ENCODE results near the gene FGF4. TPM values are rescaled to one million over a fixed set of nuclear protein-coding genes. Genes with fewer than 3 reads are reported as not detected.

FGF4 gene
- total RNA-seq, 1 donor from 2014 or later, result not detected

DNA sequence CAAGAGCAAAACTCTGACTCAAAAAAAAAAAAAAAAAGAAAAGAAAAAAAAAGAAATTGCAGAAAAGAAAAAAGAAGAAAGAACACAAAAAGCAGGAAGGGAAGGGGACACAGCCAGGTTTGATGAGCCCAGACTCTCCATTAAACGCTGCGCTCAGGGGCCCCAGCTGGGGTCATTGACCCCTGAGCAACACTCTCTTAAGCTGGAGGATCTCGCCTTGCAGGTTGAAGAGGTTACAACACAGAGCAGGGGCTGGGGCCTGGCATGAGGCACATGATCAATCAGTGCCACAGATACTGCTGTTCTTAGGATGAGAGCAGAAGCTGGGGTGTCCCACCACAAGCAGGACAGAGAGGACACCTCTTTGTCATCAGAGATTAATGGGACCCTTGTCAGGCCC is 36.3 kb upstream of the FGF4 start:
- no peak overlapping the region for H3K4me3 ChIP-seq
- H3K36me3 ChIP-seq, result no peaks in the 10 kb centered on the region
- H3K4me1 ChIP-seq, result no peaks in the 10 kb centered on the region
- no peak for TF ChIP-seq CTCF (IDR thresholded peaks at IDR 0.05)
- H3K27ac ChIP-seq, result no peak overlapping the region
- DNase-seq (ENCODE audit: low spot score in 2 of 2), result no peak
- intact Hi-C loops (cut with DNase I), result no loop called here
- H3K9me3 ChIP-seq, result no peaks in the 10 kb centered on the region
- H3K27me3 ChIP-seq, result no peaks in the 10 kb centered on the region

- Histone ChIP-seq H3K27me3 (no peaks in the 10 kb centered on the region), H3K27ac (no peak overlapping the region), H3K36me3 (no peaks in the 10 kb centered on the region), H3K9me3 (no peaks in the 10 kb centered on the region), H3K4me3 (no peak overlapping the region), H3K4me1 (no peaks in the 10 kb centered on the region)
- no peak for DNase-seq (ENCODE audit: low spot score in 2 of 2)
- TF ChIP-seq CTCF (IDR thresholded peaks at IDR 0.05), result no peak
- intact Hi-C loops (cut with DNase I), result no loop called here
Observed at GRCh38 chr11:69810289-69811118, 35.4 kb upstream of the FGF4 start.

DNA sequence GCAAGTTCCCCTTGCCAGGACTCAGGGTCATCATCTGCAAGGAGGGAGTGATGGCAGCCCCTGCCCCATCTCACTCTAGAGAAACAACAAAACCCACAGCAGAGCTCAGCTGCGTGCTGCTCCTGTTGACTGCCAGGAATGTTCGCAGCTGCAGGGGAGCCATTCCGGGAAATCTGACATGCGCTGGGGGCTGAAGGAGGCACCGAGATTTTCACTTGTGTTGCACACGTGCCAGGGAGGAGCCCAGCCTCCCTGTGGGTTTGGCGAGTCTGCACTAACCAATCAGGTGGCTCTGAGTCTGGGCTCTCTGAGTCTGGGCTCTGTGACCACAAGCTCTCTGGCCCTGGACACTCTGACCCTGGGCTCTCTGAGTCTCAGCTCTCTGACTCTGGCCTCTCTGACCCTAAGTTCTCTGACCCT is 33.5 kb upstream of the FGF4 start:
- no peaks in the 10 kb centered on the region for H3K36me3 ChIP-seq
- no peak overlapping the region for H3K4me3 ChIP-seq
- intact Hi-C loops (cut with DNase I), result no loop called here
- no peak for TF ChIP-seq CTCF (IDR thresholded peaks at IDR 0.05)
- no peaks in the 10 kb centered on the region for H3K4me1 ChIP-seq
- no peak for DNase-seq (ENCODE audit: low spot score in 2 of 2)
- H3K27ac ChIP-seq, result no peak overlapping the region
- no peaks in the 10 kb centered on the region for H3K27me3 ChIP-seq
- H3K9me3 ChIP-seq, result no peaks in the 10 kb centered on the region

GRCh38 chr11:69807106-69807815 is 32.1 kb upstream of the FGF4 start:
- Histone ChIP-seq H3K36me3 (no peaks in the 10 kb centered on the region), H3K27me3 (no peaks in the 10 kb centered on the region), H3K4me3 (no peak overlapping the region), H3K4me1 (no peaks in the 10 kb centered on the region), H3K27ac (no peak overlapping the region), H3K9me3 (no peaks in the 10 kb centered on the region)
- intact Hi-C loops (cut with DNase I), result no loop called here
- DNase-seq (ENCODE audit: low spot score in 2 of 2), result no peak
- TF ChIP-seq CTCF (IDR thresholded peaks at IDR 0.05), result no peak

DNA sequence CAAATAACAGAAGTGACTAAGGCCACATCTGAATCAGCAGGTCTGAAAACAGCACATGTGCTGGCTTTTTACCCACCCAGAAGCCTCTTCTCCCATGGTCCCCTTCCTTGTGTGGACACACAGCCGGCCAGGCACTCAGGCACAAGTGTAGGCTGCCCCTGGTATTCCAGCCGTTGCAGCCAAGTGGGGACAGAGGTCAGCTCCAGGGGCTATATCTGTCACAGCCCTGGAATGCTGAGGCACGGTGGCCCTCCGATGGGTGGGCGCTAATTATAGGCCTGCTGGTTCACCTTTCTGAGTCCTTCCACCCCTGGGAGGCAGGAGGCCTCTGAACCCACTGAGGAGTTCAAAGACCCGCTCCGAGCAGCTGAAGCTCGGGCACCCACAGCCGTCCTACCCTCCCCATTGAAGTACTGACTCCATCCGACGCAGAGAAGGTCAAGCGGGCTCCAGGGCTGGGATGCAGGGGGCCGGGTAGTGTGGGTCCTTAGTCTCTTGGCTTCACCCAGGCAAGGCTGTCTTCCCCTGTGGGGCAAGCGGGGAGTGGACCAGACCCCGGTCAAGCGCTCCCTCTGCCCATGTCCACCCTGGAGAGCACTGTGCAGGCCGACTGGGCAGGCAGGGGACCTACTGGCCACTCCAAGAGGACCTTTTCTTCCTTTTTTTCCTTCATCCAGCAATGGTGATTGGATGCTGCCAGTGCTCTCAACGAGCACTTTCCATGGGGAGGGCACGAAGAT is 29.8 kb upstream of the FGF4 start:
- Histone ChIP-seq H3K9me3 (no peaks in the 10 kb centered on the region), H3K27me3 (no peaks in the 10 kb centered on the region), H3K4me1 (no peaks in the 10 kb centered on the region), H3K4me3 (no peak overlapping the region), H3K27ac (no peak overlapping the region), H3K36me3 (no peaks in the 10 kb centered on the region)
- no peak for DNase-seq (ENCODE audit: low spot score in 2 of 2)
- intact Hi-C loops (cut with DNase I), result no loop called here
- no peak for TF ChIP-seq CTCF (IDR thresholded peaks at IDR 0.05)

Data from ascending aorta (tissue), 2 donors.